ENCODE measurements around the gene SMC6. TPM values are rescaled to one million over a fixed set of nuclear protein-coding genes. Genes with fewer than 3 reads are reported as not detected.

SMC6 gene
- polyA plus RNA-seq, 3 donors, result 33.1 to 39.8 (median 33.9) TPM

- no peak for DNase-seq (ENCODE audit: extremely low read depth in 1 of 11, low read depth in 9 of 11, low spot score in 4 of 11)
These were observed 125.0 kb downstream of the SMC6 start for GRCh38 chr2:17628349-17629261.

DNA sequence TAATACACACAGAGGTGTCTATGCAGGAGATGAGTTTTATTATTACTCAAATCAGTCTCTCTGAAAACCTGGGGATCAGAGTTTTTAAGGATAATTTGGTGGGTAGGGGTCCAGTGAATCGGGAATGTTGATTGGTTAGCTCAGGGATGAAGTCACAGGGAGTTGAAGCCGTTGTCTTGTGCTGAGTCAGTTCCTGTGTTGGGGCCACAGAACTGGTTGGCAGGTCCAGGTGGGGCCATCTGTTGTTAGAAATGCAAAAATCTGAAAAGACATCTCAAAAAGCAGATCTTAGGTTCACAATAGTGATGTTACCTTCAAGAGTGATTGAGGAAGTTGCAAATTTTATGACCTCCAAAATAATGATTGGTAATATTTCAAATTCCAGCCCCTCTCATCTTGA is 126.2 kb downstream of the SMC6 start:
- DNase-seq (ENCODE audit: extremely low read depth in 1 of 11, low read depth in 9 of 11, low spot score in 4 of 11), result no peak

DNA sequence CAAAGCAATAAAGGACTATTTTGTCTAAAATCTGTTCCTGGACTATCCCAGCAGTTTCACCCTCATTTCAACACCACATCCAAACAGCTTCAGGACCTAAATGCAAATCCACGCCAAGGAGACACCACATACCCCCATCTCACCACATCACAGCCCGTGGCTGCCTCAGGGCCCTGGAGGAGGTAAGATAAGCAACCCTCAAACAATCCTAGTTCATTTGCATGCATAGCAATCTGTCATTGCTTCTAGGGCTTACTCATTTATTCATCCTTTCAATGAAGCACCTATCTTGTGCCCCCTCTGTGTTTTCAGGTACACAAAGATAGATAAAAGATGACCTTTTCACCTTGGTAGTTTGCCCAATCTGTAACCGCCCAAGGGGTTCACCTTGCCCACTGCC is 126.6 kb downstream of the SMC6 start:
- DNase-seq (ENCODE audit: extremely low read depth in 1 of 11, low read depth in 9 of 11, low spot score in 4 of 11), result no peak

DNA sequence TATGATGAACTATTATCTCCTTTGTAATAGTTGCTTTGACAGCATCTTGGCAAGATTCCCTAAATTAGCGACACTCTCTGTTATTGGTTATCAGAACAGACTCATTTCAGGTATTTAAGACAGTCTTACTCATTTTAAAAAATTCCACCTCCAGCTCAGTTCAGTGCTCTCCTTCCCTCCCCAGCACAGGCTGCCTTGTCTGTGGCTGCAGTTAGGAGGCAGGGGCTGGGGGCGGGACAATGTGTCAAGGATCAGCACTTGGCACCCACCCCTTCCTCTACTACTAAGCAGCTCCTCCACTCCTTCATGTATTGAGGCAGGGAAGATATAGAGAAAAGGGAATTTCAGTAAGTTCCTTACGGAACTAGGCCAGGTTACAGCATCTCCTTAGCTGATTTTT is 128.2 kb downstream of the SMC6 start:
- DNase-seq (ENCODE audit: extremely low read depth in 1 of 11, low read depth in 9 of 11, low spot score in 4 of 11), result no peak

DNA sequence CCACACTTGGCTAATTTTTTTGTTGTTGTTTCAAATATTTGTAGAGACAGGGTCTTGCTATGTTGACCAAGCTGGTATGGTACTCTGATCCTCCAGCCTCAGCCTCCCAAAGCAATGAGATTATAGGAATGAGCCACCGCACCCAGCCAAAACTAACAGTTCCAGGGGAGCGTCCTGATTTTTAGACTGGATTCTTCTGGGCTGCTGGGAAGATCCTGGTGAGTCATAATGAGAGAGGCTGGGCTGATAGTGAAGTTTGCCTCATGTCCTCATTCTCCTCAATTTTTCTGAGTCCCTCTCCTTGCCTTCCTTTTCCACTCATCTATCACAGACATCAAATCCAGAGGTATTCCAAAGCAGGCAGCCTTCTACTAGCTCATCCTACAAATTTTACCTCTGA is 131.8 kb downstream of the SMC6 start:
- DNase-seq (ENCODE audit: extremely low read depth in 1 of 11, low read depth in 9 of 11, low spot score in 4 of 11), result no peak

- no peak for DNase-seq (ENCODE audit: extremely low read depth in 1 of 11, low read depth in 9 of 11, low spot score in 4 of 11)
These were observed 132.8 kb downstream of the SMC6 start for GRCh38 chr2:17620841-17621240.

- no peak for DNase-seq (ENCODE audit: extremely low read depth in 1 of 11, low read depth in 9 of 11, low spot score in 4 of 11)
These were observed 133.3 kb downstream of the SMC6 start for GRCh38 chr2:17620280-17620679.

DNA sequence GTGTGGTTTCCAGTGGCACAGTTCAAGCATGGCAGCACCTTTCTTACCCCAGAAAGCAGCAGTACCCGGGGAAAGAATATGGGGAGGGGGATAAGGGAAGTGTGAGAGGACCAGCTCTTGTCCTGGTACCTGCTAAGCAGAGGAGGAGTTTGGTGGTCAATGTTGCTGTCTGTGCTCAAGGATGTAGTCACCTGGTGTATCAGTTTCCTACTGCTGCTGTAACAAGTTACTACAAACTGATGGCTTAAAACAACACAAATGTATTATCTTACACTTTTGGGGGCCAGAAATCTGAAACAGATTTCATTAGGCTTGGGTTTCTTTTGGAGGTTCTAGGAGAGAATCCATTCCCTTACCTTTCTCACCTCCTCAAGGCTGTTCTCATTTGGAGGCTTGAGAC is 135.7 kb downstream of the SMC6 start:
- no peak for DNase-seq (ENCODE audit: extremely low read depth in 1 of 11, low read depth in 9 of 11, low spot score in 4 of 11)

DNA sequence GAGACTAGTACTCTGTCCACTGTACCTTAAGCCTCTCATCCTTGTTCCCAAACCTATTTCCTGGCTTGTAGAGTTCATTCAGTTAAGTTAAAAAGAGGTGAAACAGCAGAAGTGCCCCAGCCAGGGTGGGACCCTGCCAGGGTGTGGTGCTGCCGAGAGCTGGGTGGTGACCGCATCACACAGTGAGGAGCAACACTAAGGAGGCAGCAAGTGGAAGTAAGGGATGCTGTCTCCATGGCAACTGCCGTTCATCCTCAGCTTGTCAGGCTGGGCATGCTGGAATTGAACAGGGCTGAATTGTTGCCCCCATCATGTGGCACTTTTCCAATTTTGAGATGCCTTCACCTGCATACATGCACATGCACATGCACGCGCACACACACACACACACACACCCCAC is 136.1 kb downstream of the SMC6 start:
- DNase-seq (ENCODE audit: extremely low read depth in 1 of 11, low read depth in 9 of 11, low spot score in 4 of 11), result no peak

GRCh38 chr2:17616405-17616804 is 137.2 kb downstream of the SMC6 start:
- no peak for DNase-seq (ENCODE audit: extremely low read depth in 1 of 11, low read depth in 9 of 11, low spot score in 4 of 11)

DNA sequence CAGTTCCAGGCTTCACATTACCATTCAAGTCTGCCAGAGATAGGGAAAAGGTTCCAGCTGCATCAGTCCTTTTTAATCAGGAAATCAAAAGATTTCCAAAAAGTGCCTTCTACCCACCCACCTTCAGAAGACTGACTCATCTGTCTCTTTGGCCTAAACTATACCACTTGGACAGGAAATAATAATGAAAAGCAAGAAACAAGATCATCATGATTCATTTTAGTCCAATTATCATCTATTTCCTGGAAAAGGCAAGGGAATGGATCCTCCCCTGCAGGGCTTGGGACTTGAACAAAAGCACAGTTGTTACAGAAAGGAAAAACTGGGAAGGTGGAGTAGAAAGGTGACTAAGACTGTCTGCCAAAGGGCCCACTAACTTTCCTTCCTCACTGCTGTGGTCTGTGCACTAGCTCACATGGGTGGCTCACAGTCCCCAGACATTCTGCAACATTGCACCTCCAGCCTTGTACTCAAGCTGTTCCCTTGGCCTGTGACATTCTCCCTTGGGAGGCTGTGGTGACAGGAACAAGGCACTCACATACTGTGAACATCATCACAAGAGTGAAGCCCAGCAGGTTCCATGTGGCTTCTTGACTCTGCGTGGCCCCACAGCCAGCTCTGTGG is 137.8 kb downstream of the SMC6 start:
- no peak for DNase-seq (ENCODE audit: extremely low read depth in 1 of 11, low read depth in 9 of 11, low spot score in 4 of 11)

- DNase-seq (ENCODE audit: extremely low read depth in 1 of 11, low read depth in 9 of 11, low spot score in 4 of 11), result no peak
These were observed 138.5 kb downstream of the SMC6 start for GRCh38 chr2:17615147-17615546.

GRCh38 chr2:17614174-17614930 is 139.3 kb downstream of the SMC6 start:
- no peak for DNase-seq (ENCODE audit: extremely low read depth in 1 of 11, low read depth in 9 of 11, low spot score in 4 of 11)

Other genes with a start within 250 kb of the SMC6 start
- under 1 TPM; 0.17 to 0.23 (median 0.17) TPM for gene RAD51AP2, start 235.4 kb downstream of the SMC6 start, polyA plus RNA-seq (ENCODE audit: insufficient read length in 3 of 3)
- 1 to 10 TPM; 3.8 to 5.2 (median 4.2) TPM for gene VSNL1, start 213.1 kb downstream of the SMC6 start, polyA plus RNA-seq (ENCODE audit: insufficient read length in 3 of 3)
- gene GEN1, start 328 bp upstream of the SMC6 start, polyA plus RNA-seq (ENCODE audit: insufficient read length in 3 of 3), result 10 to 100 TPM; 11.9 to 14.1 (median 12.0) TPM
- not detected for gene MSGN1, start 62.6 kb upstream of the SMC6 start, polyA plus RNA-seq (ENCODE audit: insufficient read length in 3 of 3)
- 1 to 10 TPM; 5.4 to 9.9 (median 7.7) TPM for gene KCNS3, start 124.9 kb upstream of the SMC6 start, polyA plus RNA-seq (ENCODE audit: insufficient read length in 3 of 3)